HEK293T (cell line): ENCODE results near the gene GTPBP10.

Experiments
- CTCF ChIA-PET: fragments of 350-600 bp; formaldehyde crosslinking; extraction: SDS; loops from one replicate; lab custom pipeline; 2021; ENCODE audit warnings: antibody characterized with exemption, inconsistent platforms; lab: Yijun Ruan, JAX
- POLR2A ChIA-PET: fragments of 350-600 bp; formaldehyde crosslinking; extraction: SDS; loops from one replicate; lab custom pipeline; 2020; ENCODE audit warnings: antibody characterized with exemption, inconsistent platforms; lab: Yijun Ruan, JAX
- DNase-seq: peaks from one replicate; pipeline ENCODE4 v3.0.0; 2012; ENCODE audit warnings: mixed read lengths; ENCODE audit errors: extremely low spot score
- ARNT ChIP-seq: fragments of 450-650 bp; IDR thresholded peaks from 2 replicates; pipeline ENCODE4 v1.6.1; 2017; ENCODE audit warnings: mild to moderate bottlenecking
- BHLHE40 ChIP-seq: fragments of 450-650 bp; IDR thresholded peaks from 2 replicates; pipeline ENCODE4 v1.6.1; 2016; ENCODE audit warnings: mild to moderate bottlenecking, moderate library complexity, borderline replicate concordance
- CTBP1 ChIP-seq: fragments of 450-650 bp; IDR thresholded peaks from 2 replicates; pipeline ENCODE4 v1.6.1; 2016; ENCODE audit warnings: borderline replicate concordance
- ELF4 ChIP-seq: fragments of 450-650 bp; IDR thresholded peaks from 2 replicates; pipeline ENCODE4 v1.6.1; 2017; ENCODE audit warnings: antibody characterized with exemption
- FOXA1 ChIP-seq: fragments of 450-650 bp; IDR thresholded peaks from 2 replicates; pipeline ENCODE4 v1.6.1; 2016; ENCODE audit warnings: mild to moderate bottlenecking
- FOXK2 ChIP-seq: fragments of 450-650 bp; IDR thresholded peaks from 2 replicates; pipeline ENCODE4 v1.6.1; 2016; ENCODE audit warnings: mild to moderate bottlenecking
- FOXM1 ChIP-seq: fragments of 450-650 bp; IDR thresholded peaks from 2 replicates; pipeline ENCODE4 v1.6.1; 2017; ENCODE audit warnings: mild to moderate bottlenecking, borderline replicate concordance
- HDGF ChIP-seq: fragments of 450-650 bp; IDR thresholded peaks from 2 replicates; pipeline ENCODE4 v1.6.1; 2017; ENCODE audit warnings: antibody characterized with exemption, borderline replicate concordance
- L3MBTL2 ChIP-seq: fragments of 450-650 bp; conservative IDR thresholded peaks from 2 replicates; pipeline ENCODE4 v1.6.1; 2016; ENCODE audit warnings: mild to moderate bottlenecking
- LEF1 ChIP-seq: fragments of 450-650 bp; IDR thresholded peaks from 2 replicates; pipeline ENCODE4 v1.6.1; 2017; ENCODE audit warnings: mild to moderate bottlenecking, borderline replicate concordance
- NFRKB ChIP-seq: fragments of 450-650 bp; IDR thresholded peaks from 2 replicates; pipeline ENCODE4 v1.6.1; 2016; ENCODE audit warnings: mild to moderate bottlenecking, moderate library complexity
- SP1 ChIP-seq: fragments of 450-650 bp; IDR thresholded peaks from 2 replicates; pipeline ENCODE4 v1.6.1; 2017
- SUZ12 ChIP-seq: fragments of 450-650 bp; IDR thresholded peaks from 2 replicates; pipeline ENCODE4 v1.6.1; 2016; ENCODE audit warnings: mild to moderate bottlenecking
- TARDBP ChIP-seq: fragments of 450-650 bp; IDR thresholded peaks from 2 replicates; pipeline ENCODE4 v1.6.1; 2016
- ZNF384 ChIP-seq: fragments of 450-650 bp; IDR thresholded peaks from 2 replicates; pipeline ENCODE4 v1.6.1; 2016
- TF ChIP-seq, protein P1 (sequence below): fragments of 450-650 bp; IDR thresholded peaks from 2 replicates; pipeline ENCODE4 v1.6.1; 2016

GTPBP10 gene, protein sequence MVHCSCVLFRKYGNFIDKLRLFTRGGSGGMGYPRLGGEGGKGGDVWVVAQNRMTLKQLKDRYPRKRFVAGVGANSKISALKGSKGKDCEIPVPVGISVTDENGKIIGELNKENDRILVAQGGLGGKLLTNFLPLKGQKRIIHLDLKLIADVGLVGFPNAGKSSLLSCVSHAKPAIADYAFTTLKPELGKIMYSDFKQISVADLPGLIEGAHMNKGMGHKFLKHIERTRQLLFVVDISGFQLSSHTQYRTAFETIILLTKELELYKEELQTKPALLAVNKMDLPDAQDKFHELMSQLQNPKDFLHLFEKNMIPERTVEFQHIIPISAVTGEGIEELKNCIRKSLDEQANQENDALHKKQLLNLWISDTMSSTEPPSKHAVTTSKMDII

DNA sequence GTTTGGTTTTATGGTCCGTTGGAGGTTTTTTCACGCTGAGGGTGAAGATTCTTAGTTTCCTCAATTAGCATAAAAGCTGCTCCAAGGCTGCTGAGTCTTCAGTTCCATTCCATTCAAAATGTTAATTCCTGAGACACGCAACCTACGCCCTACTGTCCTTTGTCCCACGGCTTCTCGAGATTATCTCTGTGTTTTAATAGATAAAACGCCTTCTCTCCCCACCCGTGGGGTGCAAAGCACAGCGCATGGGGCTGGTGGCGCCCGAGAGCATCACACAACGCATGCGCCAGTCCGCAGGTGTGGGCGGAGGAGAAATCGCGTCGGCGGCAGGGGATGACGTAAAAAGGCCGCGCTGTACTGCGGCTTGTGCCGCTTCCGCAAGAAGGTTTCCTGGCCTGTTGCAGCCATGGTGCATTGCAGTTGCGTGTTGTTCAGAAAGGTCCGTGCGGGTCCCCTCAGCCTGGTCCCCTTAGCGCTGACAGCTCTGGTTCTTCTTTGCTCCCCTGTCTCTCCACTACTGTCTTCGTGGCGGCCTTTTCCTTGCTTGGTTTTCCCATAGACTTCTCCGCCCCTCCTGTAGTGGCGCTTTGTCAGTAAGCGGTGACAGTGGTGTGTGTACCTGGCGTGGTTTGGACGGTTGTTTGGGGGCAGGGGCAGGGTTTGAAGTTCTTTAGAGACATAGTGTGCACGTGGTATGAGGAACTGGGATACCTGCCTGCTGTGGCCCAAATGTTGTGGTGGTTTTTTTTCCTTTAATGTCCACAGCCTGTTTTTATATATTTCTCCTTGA is at the start of gene GTPBP10:
TSS of gene GTPBP10 (plus strand) at position 381 of the 790 bp plus-strand sequence. CDS start at position 407, 26 bp downstream.
- POLR2A ChIA-PET = interaction anchor here (0.6 to 1.2 kb wide), 2 partner anchors 10 to 68 kb away, joined by 3 to 6 read pairs; no protein-coding TSS in a partner anchor
- CTCF ChIA-PET = interaction anchor here (0.8 kb wide), 2 partner anchors 25 to 36 kb away, joined by 3 read pairs; partner anchors contain the start of gene FAM237B

DNA sequence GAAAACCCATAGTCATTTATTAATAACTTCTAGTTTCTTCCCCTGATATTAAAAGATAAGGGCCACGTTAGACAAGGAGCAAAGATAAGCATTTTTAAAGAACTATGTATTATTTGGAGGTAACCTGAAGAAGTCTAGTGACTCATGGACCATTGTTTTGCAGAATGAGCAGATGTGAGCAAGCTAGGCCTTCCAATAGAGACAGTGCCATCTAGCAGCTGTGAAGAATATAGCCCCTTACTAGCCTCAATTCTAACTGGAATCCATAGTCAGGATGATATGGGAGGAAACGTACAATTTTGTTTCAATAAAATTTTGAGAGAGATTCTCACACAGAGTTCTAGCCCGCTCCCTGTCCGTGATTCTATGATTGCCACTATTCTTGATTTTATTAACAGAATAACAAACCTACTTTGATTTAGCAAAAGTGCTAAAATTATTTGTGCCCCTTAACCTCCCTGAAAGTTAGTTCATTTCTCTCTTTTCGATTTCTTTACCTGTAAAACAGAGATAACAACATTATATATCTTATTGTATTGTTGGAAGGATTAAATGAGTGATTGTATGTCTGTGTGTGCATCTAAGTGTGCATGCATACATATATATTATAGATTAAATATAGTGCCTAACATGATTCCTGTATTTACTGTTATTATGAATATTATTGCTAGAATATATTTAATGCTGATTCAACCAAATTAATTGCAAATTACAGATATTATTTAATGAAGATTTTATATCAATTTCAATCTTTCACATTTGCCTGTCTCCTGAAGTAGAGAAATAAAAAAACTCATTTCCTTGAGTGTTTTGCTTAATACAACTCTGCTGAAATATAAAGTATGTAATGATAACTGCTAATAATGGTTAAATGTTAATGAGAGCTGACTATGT is 48.1 kb upstream of the GTPBP10 start:
- TF ChIP-seq NFRKB (no peak), L3MBTL2 (no peak), CTBP1 (no peak), ARNT (no peak), TARDBP (no peak), BHLHE40 (no peak), FOXM1 (no peak), LEF1 (no peak), HDGF (no peak), FOXK2 (no peak), FOXA1 (no peak), ELF4 (no peak), SUZ12 (no peak), SP1 (no peak), ZNF384 (no peak)
- TF ChIP-seq, protein P1, sequence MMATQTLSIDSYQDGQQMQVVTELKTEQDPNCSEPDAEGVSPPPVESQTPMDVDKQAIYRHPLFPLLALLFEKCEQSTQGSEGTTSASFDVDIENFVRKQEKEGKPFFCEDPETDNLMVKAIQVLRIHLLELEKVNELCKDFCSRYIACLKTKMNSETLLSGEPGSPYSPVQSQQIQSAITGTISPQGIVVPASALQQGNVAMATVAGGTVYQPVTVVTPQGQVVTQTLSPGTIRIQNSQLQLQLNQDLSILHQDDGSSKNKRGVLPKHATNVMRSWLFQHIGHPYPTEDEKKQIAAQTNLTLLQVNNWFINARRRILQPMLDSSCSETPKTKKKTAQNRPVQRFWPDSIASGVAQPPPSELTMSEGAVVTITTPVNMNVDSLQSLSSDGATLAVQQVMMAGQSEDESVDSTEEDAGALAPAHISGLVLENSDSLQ = no peak
- POLR2A ChIA-PET = no interaction called here
- peak; percentile 48 for DNase-seq
- CTCF ChIA-PET = interaction anchor here (0.7 kb wide), 1 partner anchor 13 kb away, joined by 3 read pairs; no protein-coding TSS in a partner anchor

More for the DNA sequence above, at the start of gene GTPBP10:
- TF ChIP-seq NFRKB = no peak; the same call in 1 of the 2 replicates
- no peak for TF ChIP-seq BHLHE40
- peak; percentile 71 for TF ChIP-seq L3MBTL2
- no peak for TF ChIP-seq SP1
- TF ChIP-seq SUZ12 = no peak
- TF ChIP-seq ELF4 = peak; percentile 83
- DNase-seq = peak; percentile 93

DNA sequence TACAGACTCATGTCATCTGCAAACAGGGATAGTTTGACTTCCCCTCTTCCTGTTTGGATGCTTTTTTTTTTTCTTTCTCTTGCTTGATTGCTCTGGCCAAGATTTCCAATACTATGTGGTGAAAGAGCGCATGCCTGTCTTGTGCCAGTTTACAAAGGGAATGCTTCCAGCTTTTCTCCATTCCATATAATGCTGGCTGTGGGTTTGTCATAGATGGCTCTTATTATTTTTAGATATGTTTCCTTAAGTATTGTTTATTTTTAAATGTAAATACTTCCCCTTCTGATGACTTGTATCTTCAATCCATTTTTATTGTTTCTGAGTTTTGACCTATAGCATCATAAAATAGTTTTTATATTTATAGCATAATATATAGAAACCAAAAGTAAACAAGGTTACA is 43.3 kb upstream of the GTPBP10 start:
- ChIA-PET CTCF (interaction anchor here (1.2 kb wide), 1 partner anchor 13 kb away, joined by 4 read pairs; no protein-coding TSS in a partner anchor), POLR2A (no interaction called here)
- no peak for DNase-seq
- TF ChIP-seq ARNT = no peak
- TF ChIP-seq LEF1 = no peak
- TF ChIP-seq, protein P1 = no peak
- TF ChIP-seq TARDBP = no peak
- no peak for TF ChIP-seq FOXK2
- TF ChIP-seq SUZ12 = no peak
- TF ChIP-seq ELF4 = no peak
- no peak for TF ChIP-seq HDGF
- no peak for TF ChIP-seq FOXM1
- TF ChIP-seq CTBP1 = no peak
- no peak for TF ChIP-seq NFRKB
- no peak for TF ChIP-seq SP1
- no peak for TF ChIP-seq ZNF384
- no peak for TF ChIP-seq FOXA1

GRCh38 chr7:90309872-90310271 is 36.6 kb upstream of the GTPBP10 start:
- no peak for TF ChIP-seq SUZ12
- TF ChIP-seq L3MBTL2 = no peak
- no peak for TF ChIP-seq BHLHE40
- TF ChIP-seq CTBP1 = no peak
- TF ChIP-seq ZNF384 = no peak
- TF ChIP-seq FOXA1 = no peak
- TF ChIP-seq FOXK2 = no peak
- TF ChIP-seq SP1 = no peak
- TF ChIP-seq, protein P1 = no peak
- TF ChIP-seq HDGF = no peak
- TF ChIP-seq LEF1 = no peak
- no peak for TF ChIP-seq TARDBP
- no peak for TF ChIP-seq ARNT
- TF ChIP-seq NFRKB = no peak
- TF ChIP-seq FOXM1 = no peak
- no peak for TF ChIP-seq ELF4
- no peak for DNase-seq
- CTCF ChIA-PET = interaction anchor here (0.5 kb wide), 1 partner anchor 36 kb away, joined by 3 read pairs; no protein-coding TSS in a partner anchor
- POLR2A ChIA-PET = no interaction called here

DNA sequence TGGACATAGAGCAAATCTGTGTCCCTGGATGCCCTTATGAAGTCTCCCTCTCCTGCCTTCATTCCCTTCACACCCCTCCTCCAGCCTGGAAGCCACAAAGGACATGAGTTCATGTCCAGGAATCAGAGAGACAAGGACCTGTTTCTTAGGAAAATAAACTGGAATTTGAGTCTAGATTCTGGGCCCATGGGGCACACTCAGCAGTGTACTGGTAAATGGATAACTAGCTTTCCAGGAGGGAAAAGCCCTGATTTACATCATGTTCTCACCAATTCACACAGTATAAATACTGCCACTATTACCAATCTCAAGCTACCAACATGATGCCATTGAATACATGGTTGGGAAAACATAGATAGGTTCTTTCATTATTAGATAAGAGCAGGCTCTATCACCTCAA is 35.3 kb upstream of the GTPBP10 start:
- ChIA-PET CTCF (interaction anchor here (0.6 kb wide), 1 partner anchor 44 kb away, joined by 4 read pairs; no protein-coding TSS in a partner anchor), POLR2A (no interaction called here)
- no peak for TF ChIP-seq SUZ12
- TF ChIP-seq HDGF = no peak
- TF ChIP-seq FOXM1 = no peak
- TF ChIP-seq FOXK2 = no peak
- TF ChIP-seq L3MBTL2 = no peak
- no peak for TF ChIP-seq FOXA1
- no peak for TF ChIP-seq NFRKB
- TF ChIP-seq CTBP1 = no peak
- no peak for TF ChIP-seq SP1
- no peak for TF ChIP-seq BHLHE40
- TF ChIP-seq, protein P1 = no peak
- TF ChIP-seq ELF4 = no peak
- no peak for TF ChIP-seq ZNF384
- no peak for TF ChIP-seq LEF1
- no peak for TF ChIP-seq ARNT
- TF ChIP-seq TARDBP = no peak
- no peak for DNase-seq
